Central memory CD8-positive, alpha-beta T cell (primary cell): ENCODE data around the gene IFI6.

Experiments
- ATAC-seq: fragments of 150-1000 bp; cut with Tn5 transposase; replicated peaks from 2 replicates; pipeline ENCODE4 v1.10.0; 2022; ENCODE audit warnings: mild to moderate bottlenecking, moderate FRiP score, moderate number of reproducible peaks; ENCODE audit not compliant: poor library complexity, severe bottlenecking; ENCODE audit errors: extremely low read depth
- DNase-seq, 2 donors: peaks; one replicate each; pipeline ENCODE4 v3.0.0; 2021; ENCODE audit warnings: low spot score in 2 of 2
- H3K27ac Mint-ChIP-seq: one replicate; pipeline ENCODE4 v1.8.0; 2022; ENCODE audit warnings: low read depth, mild to moderate bottlenecking, moderate library complexity, mixed read lengths
- H3K27me3 Mint-ChIP-seq: one replicate; pipeline ENCODE4 v1.8.0; 2022; ENCODE audit warnings: mixed read lengths
- H3K36me3 Mint-ChIP-seq: one replicate; pipeline ENCODE4 v1.8.0; 2022; ENCODE audit warnings: mild to moderate bottlenecking, moderate library complexity, mixed read lengths; ENCODE audit not compliant: insufficient read depth
- H3K4me1 Mint-ChIP-seq: one replicate; pipeline ENCODE4 v1.8.0; 2022; ENCODE audit warnings: mixed read lengths
- H3K4me3 Mint-ChIP-seq: one replicate; pipeline ENCODE4 v1.8.0; 2022; ENCODE audit warnings: mild to moderate bottlenecking, moderate library complexity, mixed read lengths
- H3K9me3 Mint-ChIP-seq: one replicate; pipeline ENCODE4 v1.8.0; 2022; ENCODE audit warnings: mixed read lengths

The IFI6 gene

GRCh38 chr1:27666791-27667254 is 5.2 kb downstream of the IFI6 start:
- DNase-seq = no peak
- H3K36me3 Mint-ChIP-seq = peaks cover 11% of the 10 kb centered on the region
- ATAC-seq = no peak
- peaks cover 34% of the 10 kb centered on the region for H3K4me1 Mint-ChIP-seq
- no peaks in the 10 kb centered on the region for H3K9me3 Mint-ChIP-seq
- no peaks in the 10 kb centered on the region for H3K27me3 Mint-ChIP-seq
- no peak overlapping the region for H3K27ac Mint-ChIP-seq
- H3K4me3 Mint-ChIP-seq = no peak overlapping the region

- ATAC-seq (no peak), DNase-seq (no peak)
- H3K4me3 Mint-ChIP-seq = no peak overlapping the region
- peaks cover 10% of the 10 kb centered on the region for H3K36me3 Mint-ChIP-seq
- no peaks in the 10 kb centered on the region for H3K27me3 Mint-ChIP-seq
- no peaks in the 10 kb centered on the region for H3K9me3 Mint-ChIP-seq
- no peak overlapping the region for H3K27ac Mint-ChIP-seq
- peaks cover 35% of the 10 kb centered on the region for H3K4me1 Mint-ChIP-seq
Observed at GRCh38 chr1:27666294-27666693, 5.7 kb downstream of the IFI6 start.

GRCh38 chr1:27665016-27665651 is 6.9 kb downstream of the IFI6 start:
- ATAC-seq = no peak
- Mint-ChIP-seq H3K4me1 (peaks cover 37% of the 10 kb centered on the region), H3K27me3 (no peaks in the 10 kb centered on the region), H3K36me3 (peaks cover 12% of the 10 kb centered on the region), H3K4me3 (no peak overlapping the region), H3K27ac (no peak overlapping the region), H3K9me3 (no peaks in the 10 kb centered on the region)
- no peak for DNase-seq

- ATAC-seq (no peak), DNase-seq (no peak)
- Mint-ChIP-seq H3K4me3 (no peak overlapping the region), H3K27ac (no peak overlapping the region), H3K27me3 (no peaks in the 10 kb centered on the region), H3K9me3 (no peaks in the 10 kb centered on the region), H3K36me3 (peaks cover 15% of the 10 kb centered on the region), H3K4me1 (peaks cover 41% of the 10 kb centered on the region)
Observed at GRCh38 chr1:27664291-27664690, 7.7 kb downstream of the IFI6 start.

GRCh38 chr1:27662707-27663393 is 9.1 kb downstream of the IFI6 start:
- Mint-ChIP-seq H3K4me1 (peaks cover 47% of the 10 kb centered on the region), H3K36me3 (peaks cover 19% of the 10 kb centered on the region), H3K27me3 (no peaks in the 10 kb centered on the region), H3K27ac (peak overlapping the region; percentile 94), H3K9me3 (no peaks in the 10 kb centered on the region), H3K4me3 (peak overlapping the region; percentile 81)
- DNase-seq (peak; percentile 87 to 93), ATAC-seq (peak; percentile 70)

GRCh38 chr1:27662261-27662660 is 9.7 kb downstream of the IFI6 start:
- Mint-ChIP-seq H3K4me3 (peak overlapping the region; percentile 81), H3K9me3 (no peaks in the 10 kb centered on the region), H3K27ac (peak overlapping the region; percentile 94), H3K36me3 (peaks cover 17% of the 10 kb centered on the region), H3K27me3 (no peaks in the 10 kb centered on the region), H3K4me1 (peaks cover 47% of the 10 kb centered on the region)
- DNase-seq (no peak), ATAC-seq (no peak)

GRCh38 chr1:27661412-27662075 is 10.4 kb downstream of the IFI6 start:
- Mint-ChIP-seq H3K36me3 (peaks cover 17% of the 10 kb centered on the region), H3K4me1 (peaks cover 47% of the 10 kb centered on the region)

GRCh38 chr1:27660300-27660835 is 11.6 kb downstream of the IFI6 start:
- Mint-ChIP-seq H3K9me3 (no peaks in the 10 kb centered on the region), H3K4me3 (peak overlapping the region; percentile 80), H3K4me1 (peaks cover 50% of the 10 kb centered on the region), H3K36me3 (peaks cover 12% of the 10 kb centered on the region), H3K27me3 (no peaks in the 10 kb centered on the region), H3K27ac (peak overlapping the region; percentile 94)
- no peak for DNase-seq
- ATAC-seq = no peak

More at GRCh38 chr1:27661412-27662075, 10.4 kb downstream of the IFI6 start:
- DNase-seq (no peak), ATAC-seq (no peak)
- Mint-ChIP-seq H3K27ac (peak overlapping the region; percentile 94), H3K9me3 (no peaks in the 10 kb centered on the region), H3K4me3 (peak overlapping the region; percentile 80), H3K27me3 (no peaks in the 10 kb centered on the region)

- DNase-seq (peak; percentile 77 to 80), ATAC-seq (peak; percentile 76)
- H3K27me3 Mint-ChIP-seq = no peaks in the 10 kb centered on the region
- H3K4me3 Mint-ChIP-seq = peak overlapping the region; percentile 80
- H3K9me3 Mint-ChIP-seq = no peaks in the 10 kb centered on the region
- H3K36me3 Mint-ChIP-seq = peaks cover 12% of the 10 kb centered on the region
- H3K4me1 Mint-ChIP-seq = peaks cover 55% of the 10 kb centered on the region
- H3K27ac Mint-ChIP-seq = peak overlapping the region; percentile 94
Observed at GRCh38 chr1:27659497-27660299, 12.3 kb downstream of the IFI6 start.

GRCh38 chr1:27658951-27659496 is 13.0 kb downstream of the IFI6 start:
- peak; percentile 0 for ATAC-seq
- Mint-ChIP-seq H3K36me3 (peaks cover 12% of the 10 kb centered on the region), H3K4me1 (peaks cover 55% of the 10 kb centered on the region), H3K27me3 (no peaks in the 10 kb centered on the region), H3K27ac (peak overlapping the region; percentile 94), H3K9me3 (no peaks in the 10 kb centered on the region), H3K4me3 (peak overlapping the region; percentile 80)
- no peak for DNase-seq

- H3K27ac Mint-ChIP-seq = no peak overlapping the region
- no peak overlapping the region for H3K4me3 Mint-ChIP-seq
- ATAC-seq (no peak), DNase-seq (no peak)
- peaks cover 38% of the 10 kb centered on the region for H3K4me1 Mint-ChIP-seq
- H3K36me3 Mint-ChIP-seq = peaks cover 10% of the 10 kb centered on the region
- H3K27me3 Mint-ChIP-seq = no peaks in the 10 kb centered on the region
- H3K9me3 Mint-ChIP-seq = no peaks in the 10 kb centered on the region
Observed at GRCh38 chr1:27656157-27656893, 15.7 kb downstream of the IFI6 start.
